Spleen (tissue), 7 donors: Measurements from ENCODE around the gene NDOR1.
A peak's percentile ranks its signal among the peaks of the same experiment; 100 is the strongest.

Experiments used
- POLR2AphosphoS5 ChIP-seq, 3 donors: sonication (generic); formaldehyde crosslinking; IDR thresholded peaks; one replicate each; pipeline ENCODE4 v1.5.1; 2017; ENCODE audit warnings: antibody characterized with exemption in 3 of 3
- TF ChIP-seq, protein P1 (sequence below), 11 experiments: fragments of 200-600 bp in 7 of 11; fragments of 450-650 bp in 4 of 11; sonication (generic) in 4 of 11; IDR thresholded peaks in 8 of 11; conservative IDR thresholded peaks in 3 of 11; 1 replicate in 7 of 11; 2 replicates in 4 of 11; pipeline versions ENCODE4 v1.4.0 to v1.8.0; 2016 to 2021; ENCODE audit warnings: antibody characterized with exemption in 11 of 11, inconsistent platforms in 4 of 11, mild to moderate bottlenecking in 1 of 11
- donor health status: DM: no; HTN: no; CAD: no; lungs with moderate emphysema.
- donor health status: DM: no; HTN: no; CAD: no.
- donor health status: DM: no; HTN: no; CAD: no.

GRCh38 chr9:137235424-137236237, 30.1 kb downstream of the NDOR1 start:
- TF ChIP-seq, protein P1, sequence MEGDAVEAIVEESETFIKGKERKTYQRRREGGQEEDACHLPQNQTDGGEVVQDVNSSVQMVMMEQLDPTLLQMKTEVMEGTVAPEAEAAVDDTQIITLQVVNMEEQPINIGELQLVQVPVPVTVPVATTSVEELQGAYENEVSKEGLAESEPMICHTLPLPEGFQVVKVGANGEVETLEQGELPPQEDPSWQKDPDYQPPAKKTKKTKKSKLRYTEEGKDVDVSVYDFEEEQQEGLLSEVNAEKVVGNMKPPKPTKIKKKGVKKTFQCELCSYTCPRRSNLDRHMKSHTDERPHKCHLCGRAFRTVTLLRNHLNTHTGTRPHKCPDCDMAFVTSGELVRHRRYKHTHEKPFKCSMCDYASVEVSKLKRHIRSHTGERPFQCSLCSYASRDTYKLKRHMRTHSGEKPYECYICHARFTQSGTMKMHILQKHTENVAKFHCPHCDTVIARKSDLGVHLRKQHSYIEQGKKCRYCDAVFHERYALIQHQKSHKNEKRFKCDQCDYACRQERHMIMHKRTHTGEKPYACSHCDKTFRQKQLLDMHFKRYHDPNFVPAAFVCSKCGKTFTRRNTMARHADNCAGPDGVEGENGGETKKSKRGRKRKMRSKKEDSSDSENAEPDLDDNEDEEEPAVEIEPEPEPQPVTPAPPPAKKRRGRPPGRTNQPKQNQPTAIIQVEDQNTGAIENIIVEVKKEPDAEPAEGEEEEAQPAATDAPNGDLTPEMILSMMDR (IDR thresholded peaks at IDR 0.05 in 8 of 11, conservative IDR thresholded peaks at IDR 0.05 in 3 of 11) = no peak
- TF ChIP-seq POLR2AphosphoS5 (IDR thresholded peaks at IDR 0.05) = peak in 1 of 3 donors; percentile 20
